OCI-LY3 (cell line): Measurements from ENCODE around the gene CFAP46.

Experiments used
- CTCF ChIP-seq: fragments of 200-600, 300-600 bp; sonication (generic); IDR thresholded peaks from 2 replicates; pipeline ENCODE4 v1.5.1; 2014; ENCODE audit warnings: antibody characterized with exemption, low read length, low read depth
- EZH2phosphoT487 ChIP-seq: fragments of 200-600 bp; shearing (Covaris generic); IDR thresholded peaks from 2 replicates; pipeline ENCODE4 v1.6.1; 2018; ENCODE audit warnings: antibody characterized with exemption, mixed run types, low read depth

- no peak for TF ChIP-seq EZH2phosphoT487
- no peak for TF ChIP-seq CTCF
Measured at GRCh38 chr10:132899751-132900065, 42.7 kb downstream of the CFAP46 start.
